Gastrocnemius medialis (tissue), 4 donors: ENCODE results near the gene OSBP2.

Experiments used
- POLR2A ChIP-seq, 2 donors: fragments of 450-650 bp; IDR thresholded peaks; one replicate each; pipeline ENCODE4 v1.6.1; 2017; ENCODE audit warnings: antibody characterized with exemption in 2 of 2, mild to moderate bottlenecking in 2 of 2, moderate library complexity in 2 of 2
- TF ChIP-seq, protein P1 (sequence below), 5 experiments: fragments of 450-650 bp in 3 of 5; fragments of 200-600 bp in 2 of 5; sonication (generic) in 2 of 5; IDR thresholded peaks in 4 of 5; conservative IDR thresholded peaks in 1 of 5; 1 replicate in 4 of 5; 2 replicates in 1 of 5; pipeline ENCODE4 v1.5.1; 2016 to 2019; ENCODE audit warnings: antibody characterized with exemption in 5 of 5, mild to moderate bottlenecking in 3 of 5, moderate library complexity in 3 of 5

DNA sequence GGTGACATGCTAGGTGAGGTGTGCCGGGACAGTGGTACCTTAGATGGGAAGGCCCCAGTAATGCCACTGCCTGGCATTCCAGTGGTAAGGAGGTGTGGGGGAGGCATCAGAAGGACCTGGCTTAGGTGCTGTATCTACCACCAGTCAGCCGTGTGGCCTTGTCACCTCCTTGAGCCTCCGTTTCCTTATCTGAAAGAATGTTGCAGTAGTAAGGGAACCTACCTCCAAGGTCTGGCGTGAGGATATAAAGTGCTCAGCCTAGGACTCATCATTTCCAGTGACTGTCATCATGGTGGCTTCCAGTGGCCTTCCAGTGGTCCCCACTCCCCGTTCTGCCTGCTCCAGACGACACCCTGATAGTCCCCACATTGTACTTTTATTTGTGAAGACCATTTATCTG lies 20.2 kb upstream of the OSBP2 start:
- TF ChIP-seq, protein P1, sequence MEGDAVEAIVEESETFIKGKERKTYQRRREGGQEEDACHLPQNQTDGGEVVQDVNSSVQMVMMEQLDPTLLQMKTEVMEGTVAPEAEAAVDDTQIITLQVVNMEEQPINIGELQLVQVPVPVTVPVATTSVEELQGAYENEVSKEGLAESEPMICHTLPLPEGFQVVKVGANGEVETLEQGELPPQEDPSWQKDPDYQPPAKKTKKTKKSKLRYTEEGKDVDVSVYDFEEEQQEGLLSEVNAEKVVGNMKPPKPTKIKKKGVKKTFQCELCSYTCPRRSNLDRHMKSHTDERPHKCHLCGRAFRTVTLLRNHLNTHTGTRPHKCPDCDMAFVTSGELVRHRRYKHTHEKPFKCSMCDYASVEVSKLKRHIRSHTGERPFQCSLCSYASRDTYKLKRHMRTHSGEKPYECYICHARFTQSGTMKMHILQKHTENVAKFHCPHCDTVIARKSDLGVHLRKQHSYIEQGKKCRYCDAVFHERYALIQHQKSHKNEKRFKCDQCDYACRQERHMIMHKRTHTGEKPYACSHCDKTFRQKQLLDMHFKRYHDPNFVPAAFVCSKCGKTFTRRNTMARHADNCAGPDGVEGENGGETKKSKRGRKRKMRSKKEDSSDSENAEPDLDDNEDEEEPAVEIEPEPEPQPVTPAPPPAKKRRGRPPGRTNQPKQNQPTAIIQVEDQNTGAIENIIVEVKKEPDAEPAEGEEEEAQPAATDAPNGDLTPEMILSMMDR (IDR thresholded peaks at IDR 0.05 in 4 of 5, conservative IDR thresholded peaks at IDR 0.05 in 1 of 5), result no peak
- no peak for TF ChIP-seq POLR2A (IDR thresholded peaks at IDR 0.05)
